Thyroid gland (tissue), 4 donors: ENCODE results near the gene HACD2. TPM values are rescaled to one million over a fixed set of nuclear protein-coding genes. Genes with fewer than 3 reads are reported as not detected.

Experiments used
- DNase-seq, 2 donors: peaks; one replicate each; pipeline ENCODE4 v3.0.0-alpha.2; 2019
- H3K27ac ChIP-seq, 3 donors: fragments of 200-600 bp; sonication (generic); 1 replicate in 2 of 3; 2 replicates in 1 of 3; pipeline ENCODE4 v1.5.1; 2016 to 2019; ENCODE audit warnings: mild to moderate bottlenecking in 1 of 3, moderate library complexity in 1 of 3
- H3K27me3 ChIP-seq: fragments of 200-600 bp; sonication (generic); one replicate; pipeline ENCODE4 v1.5.1; 2019
- H3K36me3 ChIP-seq, 2 donors: fragments of 200-600 bp; sonication (generic); one replicate each; pipeline ENCODE4 v1.5.1; 2016 to 2019
- H3K4me1 ChIP-seq, 2 donors: fragments of 200-600 bp; sonication (generic); one replicate each; pipeline ENCODE4 v1.5.1; 2017 to 2019
- H3K4me3 ChIP-seq, 3 donors: fragments of 200-600 bp; sonication (generic); replicated peaks in 1 of 3; 1 replicate in 2 of 3; 2 replicates in 1 of 3; pipeline ENCODE4 v1.5.1; 2016; ENCODE audit warnings: mild to moderate bottlenecking in 1 of 3
- H3K9me3 ChIP-seq: fragments of 200-600 bp; sonication (generic); one replicate; pipeline ENCODE4 v1.5.1; 2017
- POLR2A ChIP-seq, 2 donors: fragments of 450-650 bp; IDR thresholded peaks; one replicate each; pipeline ENCODE4 v1.6.1; 2017; ENCODE audit warnings: antibody characterized with exemption in 2 of 2, mild to moderate bottlenecking in 2 of 2, moderate library complexity in 1 of 2
- whole genome bisulfite sequencing, 2 donors: methylation state at CpG; one replicate each; pipeline ENCODE4 v1.1.5; 2017; 5-methylcytosine and 5-hydroxymethylcytosine counted together
- intact Hi-C: fragments of 100-400 bp; cut with DNase I; formaldehyde crosslinking; loops from one replicate; pipeline ENCODE4 v1.15.1; 2023
- total RNA-seq, 4 donors: library from RNA; depleted of rRNA; stranded (reverse); fragments of >200 nt; gene quantifications; one replicate each; pipeline ENCODE4 v1.2.3, GENCODE V29; 2016
- TF ChIP-seq, protein P1 (sequence below), 6 experiments: fragments of 200-600 bp in 3 of 6; fragments of 450-650 bp in 3 of 6; sonication (generic) in 3 of 6; IDR thresholded peaks; one replicate each; pipeline ENCODE4 v1.5.1; 2016 to 2019; ENCODE audit warnings: antibody characterized with exemption in 6 of 6, mild to moderate bottlenecking in 2 of 6, inconsistent platforms in 1 of 6, moderate library complexity in 1 of 6

The HACD2 gene
- total RNA-seq, 4 donors from 2014 or later: 27.8 to 38.3 (median 32.2) TPM

DNA sequence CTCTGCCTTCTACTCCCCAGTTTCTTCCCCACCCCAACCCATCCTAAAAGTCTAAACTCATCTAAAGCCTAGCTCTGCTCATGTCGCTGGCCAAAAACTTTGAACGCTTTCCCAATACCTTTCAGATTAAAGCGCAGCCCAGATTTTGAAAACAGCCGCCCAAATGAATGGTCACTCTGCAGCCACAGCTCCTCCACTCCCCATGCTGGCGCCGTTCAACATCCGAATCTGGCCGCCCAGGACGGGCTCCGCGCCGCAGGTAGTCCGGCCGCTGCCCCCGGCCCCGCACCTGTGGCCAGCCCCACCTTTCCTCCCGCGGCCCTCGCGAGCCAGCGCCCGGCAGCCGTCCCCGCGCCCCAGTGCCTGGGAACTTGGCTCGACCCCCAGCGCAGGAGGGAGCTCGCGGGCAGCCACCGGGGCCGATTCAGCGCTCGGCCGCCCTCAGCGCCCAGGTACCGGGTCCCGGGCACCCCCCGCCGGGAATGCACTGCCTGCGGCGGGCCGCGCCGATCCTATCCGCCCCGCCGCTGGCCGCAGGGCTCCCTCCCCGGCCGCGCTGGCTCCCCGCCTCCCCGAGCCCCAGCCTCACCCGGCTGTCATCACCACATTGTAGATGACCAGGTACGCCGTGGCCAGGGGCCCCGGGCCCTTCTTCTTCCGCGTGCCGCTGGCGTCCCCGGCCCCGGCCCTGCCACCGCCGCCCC is 417 bp downstream of the HACD2 start:
- Histone ChIP-seq H3K36me3 (no peaks in the 10 kb centered on the region), H3K9me3 (no peaks in the 10 kb centered on the region), H3K4me3 (peak overlapping the region; percentile 61 to 94 (median 71)), H3K27ac (peak overlapping the region; percentile 90 to 97 (median 97)), H3K4me1 (peaks cover 0 to 15% of the 10 kb centered on the region in 2 donors), H3K27me3 (no peaks in the 10 kb centered on the region)
- TF ChIP-seq POLR2A (IDR thresholded peaks at IDR 0.05): no peak
- TF ChIP-seq, protein P1, sequence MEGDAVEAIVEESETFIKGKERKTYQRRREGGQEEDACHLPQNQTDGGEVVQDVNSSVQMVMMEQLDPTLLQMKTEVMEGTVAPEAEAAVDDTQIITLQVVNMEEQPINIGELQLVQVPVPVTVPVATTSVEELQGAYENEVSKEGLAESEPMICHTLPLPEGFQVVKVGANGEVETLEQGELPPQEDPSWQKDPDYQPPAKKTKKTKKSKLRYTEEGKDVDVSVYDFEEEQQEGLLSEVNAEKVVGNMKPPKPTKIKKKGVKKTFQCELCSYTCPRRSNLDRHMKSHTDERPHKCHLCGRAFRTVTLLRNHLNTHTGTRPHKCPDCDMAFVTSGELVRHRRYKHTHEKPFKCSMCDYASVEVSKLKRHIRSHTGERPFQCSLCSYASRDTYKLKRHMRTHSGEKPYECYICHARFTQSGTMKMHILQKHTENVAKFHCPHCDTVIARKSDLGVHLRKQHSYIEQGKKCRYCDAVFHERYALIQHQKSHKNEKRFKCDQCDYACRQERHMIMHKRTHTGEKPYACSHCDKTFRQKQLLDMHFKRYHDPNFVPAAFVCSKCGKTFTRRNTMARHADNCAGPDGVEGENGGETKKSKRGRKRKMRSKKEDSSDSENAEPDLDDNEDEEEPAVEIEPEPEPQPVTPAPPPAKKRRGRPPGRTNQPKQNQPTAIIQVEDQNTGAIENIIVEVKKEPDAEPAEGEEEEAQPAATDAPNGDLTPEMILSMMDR (IDR thresholded peaks at IDR 0.05): peak in 2 of 6 experiments; percentile 6 to 7
- WGBS, 2 donors: 0 to 2% methylated on average over 7 to 27 of the region's 65 CpGs
- peak; percentile 69 to 73 for DNase-seq
- intact Hi-C loops: no loop called here

DNA sequence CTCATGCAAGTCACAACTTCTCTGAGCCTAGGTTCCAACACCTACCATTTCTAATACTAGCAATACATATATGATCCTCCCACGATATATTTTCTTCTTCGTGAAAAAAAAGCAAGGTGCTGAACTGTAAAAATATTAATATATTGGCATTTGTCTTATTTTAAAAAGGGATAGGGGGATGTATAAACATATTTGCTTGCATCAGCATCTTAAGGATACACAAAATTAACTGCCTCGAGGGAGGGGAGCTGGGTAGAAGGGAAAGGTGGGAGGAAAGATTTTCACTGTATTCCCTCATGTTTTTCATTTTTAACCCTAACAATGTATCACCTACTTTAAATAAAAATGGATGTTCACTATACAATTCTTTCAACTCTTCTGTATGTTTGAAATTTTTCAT is 1.3 kb downstream of the HACD2 start:
- no peak overlapping the region for H3K4me3 ChIP-seq
- WGBS, 2 donors: 70 to 76% methylated on average over 3 of the region's 3 CpGs
- H3K27ac ChIP-seq: no peak overlapping the region

DNA sequence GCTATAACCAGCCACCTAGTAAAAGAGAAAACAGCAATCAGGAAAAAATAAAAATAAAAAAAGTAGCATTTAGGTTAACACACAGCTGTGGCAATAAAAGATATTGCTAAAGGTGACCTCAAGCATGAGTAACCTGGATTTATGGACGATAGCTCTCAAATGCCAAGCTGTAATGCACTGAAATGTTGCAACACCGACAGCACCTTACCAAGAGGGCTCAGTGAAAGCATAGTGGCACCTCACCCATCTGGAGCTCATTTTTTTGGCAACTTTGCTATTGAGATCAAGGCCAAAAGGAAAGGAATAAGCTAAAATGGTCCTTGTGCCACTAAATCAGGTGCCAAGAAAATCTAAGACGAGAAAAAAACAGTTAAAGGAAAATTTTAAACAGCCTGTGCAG is 2.5 kb downstream of the HACD2 start:
- 90 to 93% methylated on average over 3 of the region's 3 CpGs for WGBS, 2 donors

More for the DNA sequence above, 1.3 kb downstream of the HACD2 start:
- H3K4me1 ChIP-seq: peaks cover 0 to 15% of the 10 kb centered on the region in 2 donors
- no peaks in the 10 kb centered on the region for H3K9me3 ChIP-seq
- intact Hi-C loops: no loop called here
- no peak for DNase-seq
- peaks cover 0 to 2% of the 10 kb centered on the region in 2 donors for H3K36me3 ChIP-seq
- H3K27me3 ChIP-seq: no peaks in the 10 kb centered on the region
- TF ChIP-seq, protein P1 (IDR thresholded peaks at IDR 0.05): no peak
- TF ChIP-seq POLR2A (IDR thresholded peaks at IDR 0.05): no peak

DNA sequence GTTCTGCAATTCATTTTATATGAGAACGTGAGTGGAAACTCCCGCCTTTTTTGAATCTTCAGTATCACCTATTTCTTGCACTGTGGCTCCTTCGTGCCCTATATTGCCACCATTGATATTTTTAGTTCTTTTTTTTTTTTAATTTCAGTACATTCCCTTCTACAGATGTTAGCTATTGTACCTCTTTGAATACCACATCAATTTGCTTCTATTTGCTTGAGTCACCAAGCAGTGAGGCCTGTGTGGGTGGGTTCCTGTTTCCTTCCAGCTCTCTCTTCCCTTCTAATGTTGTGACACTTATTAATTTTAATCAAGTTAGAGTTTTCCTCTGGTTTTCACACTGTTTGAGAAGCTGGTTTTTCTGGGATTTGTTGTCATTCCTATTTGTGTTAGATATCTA is 8.7 kb downstream of the HACD2 start:
- TF ChIP-seq, protein P1 (IDR thresholded peaks at IDR 0.05): no peak
- TF ChIP-seq POLR2A (IDR thresholded peaks at IDR 0.05): no peak
- Histone ChIP-seq H3K27ac (no peak overlapping the region), H3K4me3 (no peak overlapping the region), H3K4me1 (no peaks in the 10 kb centered on the region), H3K27me3 (no peaks in the 10 kb centered on the region), H3K36me3 (peaks cover 0 to 2% of the 10 kb centered on the region in 2 donors), H3K9me3 (no peaks in the 10 kb centered on the region)
- 82 to 93% methylated on average over 3 of the region's 3 CpGs for WGBS, 2 donors
- DNase-seq: no peak
- intact Hi-C loops: no loop called here

More for the DNA sequence above, 2.5 kb downstream of the HACD2 start:
- DNase-seq: no peak
- intact Hi-C loops: no loop called here
- H3K4me1 ChIP-seq: peaks cover 0 to 15% of the 10 kb centered on the region in 2 donors
- no peak overlapping the region for H3K4me3 ChIP-seq
- H3K9me3 ChIP-seq: no peaks in the 10 kb centered on the region
- no peak overlapping the region for H3K27ac ChIP-seq
- peaks cover 0 to 2% of the 10 kb centered on the region in 2 donors for H3K36me3 ChIP-seq
- TF ChIP-seq, protein P1 (IDR thresholded peaks at IDR 0.05): no peak
- no peak for TF ChIP-seq POLR2A (IDR thresholded peaks at IDR 0.05)
- H3K27me3 ChIP-seq: no peaks in the 10 kb centered on the region

DNA sequence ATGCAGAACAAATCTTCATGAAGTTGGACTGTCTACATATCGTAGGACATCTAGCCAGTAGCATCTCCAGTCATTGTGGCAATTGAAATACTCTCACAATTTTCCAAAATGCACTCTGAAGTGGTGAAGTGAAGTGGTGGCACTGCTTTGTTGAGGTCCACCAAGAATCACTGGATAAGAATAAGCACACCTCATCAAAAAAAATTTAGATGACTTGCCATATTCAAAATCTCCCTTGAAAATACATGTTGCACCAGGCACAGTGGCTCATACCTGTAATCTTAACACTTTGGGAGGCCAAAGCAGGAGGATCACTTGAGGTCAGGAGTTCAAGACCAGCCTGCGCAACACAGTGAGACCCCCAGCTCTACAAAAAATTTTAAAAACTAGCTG is 12.9 kb downstream of the HACD2 start:
- intact Hi-C loops: no loop called here
- 96 to 98% methylated on average over 2 of the region's 2 CpGs for WGBS, 2 donors

More for the DNA sequence above, 12.9 kb downstream of the HACD2 start:
- no peaks in the 10 kb centered on the region for H3K27me3 ChIP-seq
- H3K4me3 ChIP-seq: no peak overlapping the region
- TF ChIP-seq POLR2A (IDR thresholded peaks at IDR 0.05): no peak
- TF ChIP-seq, protein P1 (IDR thresholded peaks at IDR 0.05): no peak
- no peaks in the 10 kb centered on the region for H3K9me3 ChIP-seq
- no peaks in the 10 kb centered on the region for H3K36me3 ChIP-seq
- no peak overlapping the region for H3K27ac ChIP-seq
- DNase-seq: no peak
- no peaks in the 10 kb centered on the region for H3K4me1 ChIP-seq
